PFSK-1 (cell line): ENCODE results near the gene BTBD1.

ENCODE experiments used
- FOXP2 ChIP-seq: optimal IDR thresholded peaks from 2 replicates; pipeline ENCODE3; 2011; ENCODE audit warnings: borderline replicate concordance, control low read depth, inconsistent platforms; ENCODE audit not compliant: insufficient read depth; ENCODE audit errors: extremely low read length, extremely low read depth
- POLR2AphosphoS5 ChIP-seq: IDR thresholded peaks from 2 replicates; pipeline ENCODE4 v1.6.1; 2012; ENCODE audit warnings: low read depth, mild to moderate bottlenecking, control low read depth, low read length, moderate library complexity
- SIN3A ChIP-seq: IDR thresholded peaks from 2 replicates; pipeline ENCODE4 v1.6.1; 2012; ENCODE audit warnings: mild to moderate bottlenecking, low read length, moderate library complexity, borderline replicate concordance; ENCODE audit not compliant: insufficient read depth
- TAF1 ChIP-seq: IDR thresholded peaks from 2 replicates; pipeline ENCODE4 v1.6.1; 2012; ENCODE audit warnings: low read length, control low read depth, borderline replicate concordance; ENCODE audit not compliant: insufficient read depth
- TF ChIP-seq, protein P1 (sequence below), 2 experiments: IDR thresholded peaks; 2 replicates each; pipeline versions ENCODE4 v1.6.1 to v1.8.0; 2011 to 2012; ENCODE audit warnings: low read depth in 2 of 2, low read length in 2 of 2, control low read depth in 1 of 2, inconsistent platforms in 1 of 2, mild to moderate bottlenecking in 1 of 2, moderate library complexity in 1 of 2; ENCODE audit not compliant: insufficient read depth in 1 of 2

BTBD1 gene

DNA sequence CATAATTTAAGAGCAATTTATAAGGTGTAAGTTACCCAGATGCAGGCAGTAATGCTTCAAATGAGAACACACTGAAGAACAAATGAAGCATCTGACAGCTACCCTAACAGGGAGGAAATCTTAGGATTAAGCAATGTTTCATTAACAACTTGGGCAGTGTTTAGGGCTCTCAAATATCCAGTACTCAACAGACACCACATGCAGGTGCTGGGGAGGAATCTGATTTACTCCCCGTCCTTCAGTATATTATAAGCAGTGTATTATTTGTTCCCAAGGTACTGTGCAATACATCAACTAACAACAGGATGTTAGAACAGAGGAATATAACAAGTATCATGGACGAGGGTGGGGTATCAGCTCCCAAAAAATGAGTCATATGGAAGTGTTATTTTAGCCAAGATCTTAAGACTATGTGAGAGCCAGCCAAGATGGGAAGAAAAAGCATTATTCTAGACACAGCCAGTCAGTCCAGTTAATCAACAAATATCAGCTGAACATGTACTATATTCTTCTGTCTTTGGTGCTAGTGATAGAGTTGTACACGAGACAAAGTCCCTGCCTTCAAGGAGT lies 20.4 kb downstream of the BTBD1 start:
- TF ChIP-seq, protein P1, sequence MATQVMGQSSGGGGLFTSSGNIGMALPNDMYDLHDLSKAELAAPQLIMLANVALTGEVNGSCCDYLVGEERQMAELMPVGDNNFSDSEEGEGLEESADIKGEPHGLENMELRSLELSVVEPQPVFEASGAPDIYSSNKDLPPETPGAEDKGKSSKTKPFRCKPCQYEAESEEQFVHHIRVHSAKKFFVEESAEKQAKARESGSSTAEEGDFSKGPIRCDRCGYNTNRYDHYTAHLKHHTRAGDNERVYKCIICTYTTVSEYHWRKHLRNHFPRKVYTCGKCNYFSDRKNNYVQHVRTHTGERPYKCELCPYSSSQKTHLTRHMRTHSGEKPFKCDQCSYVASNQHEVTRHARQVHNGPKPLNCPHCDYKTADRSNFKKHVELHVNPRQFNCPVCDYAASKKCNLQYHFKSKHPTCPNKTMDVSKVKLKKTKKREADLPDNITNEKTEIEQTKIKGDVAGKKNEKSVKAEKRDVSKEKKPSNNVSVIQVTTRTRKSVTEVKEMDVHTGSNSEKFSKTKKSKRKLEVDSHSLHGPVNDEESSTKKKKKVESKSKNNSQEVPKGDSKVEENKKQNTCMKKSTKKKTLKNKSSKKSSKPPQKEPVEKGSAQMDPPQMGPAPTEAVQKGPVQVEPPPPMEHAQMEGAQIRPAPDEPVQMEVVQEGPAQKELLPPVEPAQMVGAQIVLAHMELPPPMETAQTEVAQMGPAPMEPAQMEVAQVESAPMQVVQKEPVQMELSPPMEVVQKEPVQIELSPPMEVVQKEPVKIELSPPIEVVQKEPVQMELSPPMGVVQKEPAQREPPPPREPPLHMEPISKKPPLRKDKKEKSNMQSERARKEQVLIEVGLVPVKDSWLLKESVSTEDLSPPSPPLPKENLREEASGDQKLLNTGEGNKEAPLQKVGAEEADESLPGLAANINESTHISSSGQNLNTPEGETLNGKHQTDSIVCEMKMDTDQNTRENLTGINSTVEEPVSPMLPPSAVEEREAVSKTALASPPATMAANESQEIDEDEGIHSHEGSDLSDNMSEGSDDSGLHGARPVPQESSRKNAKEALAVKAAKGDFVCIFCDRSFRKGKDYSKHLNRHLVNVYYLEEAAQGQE (IDR thresholded peaks at IDR 0.05; ENCODE audit: insufficient read depth in 1 of 2, low read depth in 2 of 2, low read length in 2 of 2), result no peak
- TF ChIP-seq POLR2AphosphoS5 (no peak), SIN3A (no peak)

GRCh38 chr15:83044156-83044555 lies 22.9 kb downstream of the BTBD1 start:
- TF ChIP-seq, protein P1 (IDR thresholded peaks at IDR 0.05; ENCODE audit: insufficient read depth in 1 of 2, low read depth in 2 of 2, low read length in 2 of 2), result no peak
- TF ChIP-seq POLR2AphosphoS5 (no peak), TAF1 (no peak), FOXP2 (no peak), SIN3A (no peak)

DNA sequence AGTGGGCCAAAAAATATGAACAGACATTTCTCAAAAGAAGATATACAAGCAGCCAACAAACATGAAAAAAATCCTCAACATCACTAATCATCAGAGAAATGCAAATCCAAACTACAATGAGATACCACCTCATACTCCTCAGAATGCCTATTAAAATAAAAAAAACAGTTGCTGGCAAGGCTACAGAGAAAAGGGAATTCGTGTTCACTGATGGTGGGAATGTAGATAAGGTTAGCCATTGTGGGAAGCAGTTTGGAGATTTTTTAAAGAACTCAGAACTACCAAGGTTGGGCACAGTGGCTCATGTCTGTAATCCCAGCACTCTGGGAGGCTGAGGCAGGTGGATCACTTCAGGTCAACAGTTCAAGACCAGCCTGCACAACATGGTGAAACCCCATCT lies 27.8 kb downstream of the BTBD1 start:
- TF ChIP-seq FOXP2, result no peak
- TF ChIP-seq, protein P1 (IDR thresholded peaks at IDR 0.05; ENCODE audit: insufficient read depth in 1 of 2, low read depth in 2 of 2, low read length in 2 of 2), result no peak
- no peak for TF ChIP-seq TAF1
- no peak for TF ChIP-seq SIN3A
- TF ChIP-seq POLR2AphosphoS5, result no peak

- TF ChIP-seq TAF1 (no peak), POLR2AphosphoS5 (no peak), FOXP2 (no peak), SIN3A (no peak)
- TF ChIP-seq, protein P1 (IDR thresholded peaks at IDR 0.05; ENCODE audit: insufficient read depth in 1 of 2, low read depth in 2 of 2, low read length in 2 of 2), result no peak
Measured at GRCh38 chr15:83036253-83036652, 30.8 kb downstream of the BTBD1 start.

- TF ChIP-seq, protein P1 (IDR thresholded peaks at IDR 0.05; ENCODE audit: insufficient read depth in 1 of 2, low read depth in 2 of 2, low read length in 2 of 2), result no peak
- TF ChIP-seq TAF1 (no peak), POLR2AphosphoS5 (no peak), FOXP2 (no peak), SIN3A (no peak)
Measured at GRCh38 chr15:83030021-83030420, 37.0 kb downstream of the BTBD1 start.
